Stimulated activated CD4-positive, alpha-beta T cell treated with anti-CD3 and anti-CD28 coated beads, Interleukin-4, amount 100 ng/mL, for 24 hours (primary cell): ENCODE measurements around the gene TEK.

Experiments
- DNase-seq: peaks from one replicate; pipeline ENCODE4 v3.0.0-alpha.2; 2020

TEK gene

GRCh38 chr9:27258662-27259061 lies 149.6 kb downstream of the TEK start:
- DNase-seq, result no peak

- no peak for DNase-seq
These were observed 151.9 kb downstream of the TEK start for GRCh38 chr9:27260789-27261516.

GRCh38 chr9:27261517-27262211 lies 152.6 kb downstream of the TEK start:
- DNase-seq, result no peak

GRCh38 chr9:27272103-27272502 lies 163.1 kb downstream of the TEK start:
- DNase-seq, result no peak

- no peak for DNase-seq
These were observed 164.2 kb downstream of the TEK start for GRCh38 chr9:27273186-27273585.

GRCh38 chr9:27276193-27277030 lies 167.4 kb downstream of the TEK start:
- DNase-seq, result no peak

- DNase-seq, result no peak
These were observed 169.3 kb downstream of the TEK start for GRCh38 chr9:27278374-27278773.

- DNase-seq, result no peak
These were observed 170.6 kb downstream of the TEK start for GRCh38 chr9:27279611-27280010.
